ENCODE data around the gene KDM4C. TPM values are rescaled to one million over a fixed set of nuclear protein-coding genes. Genes with fewer than 3 reads are reported as not detected.
"Not testable (repeated sequence)": the region's sequence is repeated elsewhere in the genome, so short reads cannot be mapped to it uniquely, and the experiment has no call there.

The KDM4C gene
- polyA plus RNA-seq, 1 donor = 12.0 TPM

DNA sequence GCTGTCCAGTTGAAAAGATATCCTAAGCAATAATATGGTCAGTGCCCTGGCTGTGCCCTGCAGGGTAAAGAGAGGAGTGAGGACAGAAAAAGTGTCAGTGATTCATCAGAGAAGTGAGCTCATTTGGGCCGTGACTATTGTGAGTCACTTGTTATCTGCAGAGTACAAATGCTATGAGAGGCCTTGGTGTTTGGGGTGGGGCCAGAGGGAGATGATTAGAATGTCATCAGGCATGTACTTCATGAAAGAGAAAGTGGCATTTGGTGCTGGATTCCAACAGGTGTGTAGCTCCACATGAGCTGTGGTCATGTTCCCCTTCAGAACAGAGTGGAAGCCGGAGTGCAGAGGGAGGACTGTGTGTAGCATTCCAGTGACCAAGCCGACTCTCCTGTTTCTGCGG lies 174.1 kb downstream of the KDM4C start:
- DNase-seq (ENCODE audit: low read depth) = no peak

GRCh38 chr9:6936103-6936502 lies 178.3 kb downstream of the KDM4C start:
- DNase-seq (ENCODE audit: low read depth) = no peak

GRCh38 chr9:6937209-6937608 lies 179.4 kb downstream of the KDM4C start:
- DNase-seq (ENCODE audit: low read depth) = no peak

DNA sequence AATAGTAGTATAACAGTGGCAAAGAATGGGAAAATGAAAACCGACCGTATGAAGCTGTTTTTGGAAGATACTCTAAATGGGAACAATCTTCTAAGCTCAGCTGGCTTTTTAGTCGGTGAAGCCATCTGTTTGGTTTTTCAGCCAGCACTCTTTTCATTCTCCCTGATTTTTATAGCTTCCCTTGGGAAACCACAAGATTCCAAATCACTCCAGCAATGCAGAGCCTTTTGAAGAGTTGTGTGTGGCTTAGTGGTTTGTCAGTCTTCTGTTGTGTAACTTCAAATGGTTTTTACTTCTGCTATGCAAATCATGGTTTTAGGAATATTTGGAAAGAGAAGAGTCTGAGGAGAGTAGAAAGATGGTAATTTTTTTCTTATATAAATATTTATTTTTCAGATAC lies 180.7 kb downstream of the KDM4C start:
- DNase-seq (ENCODE audit: low read depth) = peak; percentile 39

DNA sequence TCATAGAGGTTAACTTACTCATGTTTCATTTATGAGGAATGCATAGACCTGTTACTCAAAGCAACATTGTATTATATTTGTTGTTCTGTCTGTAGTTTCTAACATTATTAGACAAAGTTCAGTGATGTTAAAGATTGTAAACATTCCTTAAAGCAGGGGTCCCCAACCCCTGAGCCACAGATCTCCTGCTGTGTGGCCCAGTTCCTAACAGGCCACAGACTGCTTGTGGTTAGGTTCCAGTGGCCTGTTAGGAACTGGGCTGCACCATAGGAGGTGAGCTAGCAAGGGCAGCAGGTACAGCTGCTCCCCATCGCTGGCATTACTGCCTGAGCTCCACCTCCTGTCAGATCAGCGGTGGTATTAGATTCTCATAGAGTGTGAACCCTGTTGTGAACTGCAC lies 181.1 kb downstream of the KDM4C start:
- DNase-seq (ENCODE audit: low read depth) = no peak

DNA sequence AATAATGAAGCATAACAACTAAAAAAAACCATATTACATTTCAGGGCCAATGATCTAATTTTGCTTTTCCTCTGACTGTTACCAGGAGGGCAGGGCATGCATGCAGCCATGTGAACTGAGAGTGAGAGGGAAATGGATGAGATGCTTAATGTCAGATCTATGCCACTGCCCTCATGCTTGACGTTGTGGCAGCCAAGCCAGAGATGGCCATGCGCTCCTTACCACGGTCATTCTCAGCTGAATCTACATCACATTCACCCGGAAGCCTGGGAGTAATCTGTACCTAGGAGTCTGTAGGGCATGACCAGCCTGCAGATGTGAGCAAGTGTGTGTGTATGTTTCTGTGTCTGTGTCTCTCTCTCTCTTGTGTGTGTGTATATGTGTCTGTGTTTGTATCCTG lies 183.7 kb downstream of the KDM4C start:
- DNase-seq (ENCODE audit: low read depth) = no peak

DNA sequence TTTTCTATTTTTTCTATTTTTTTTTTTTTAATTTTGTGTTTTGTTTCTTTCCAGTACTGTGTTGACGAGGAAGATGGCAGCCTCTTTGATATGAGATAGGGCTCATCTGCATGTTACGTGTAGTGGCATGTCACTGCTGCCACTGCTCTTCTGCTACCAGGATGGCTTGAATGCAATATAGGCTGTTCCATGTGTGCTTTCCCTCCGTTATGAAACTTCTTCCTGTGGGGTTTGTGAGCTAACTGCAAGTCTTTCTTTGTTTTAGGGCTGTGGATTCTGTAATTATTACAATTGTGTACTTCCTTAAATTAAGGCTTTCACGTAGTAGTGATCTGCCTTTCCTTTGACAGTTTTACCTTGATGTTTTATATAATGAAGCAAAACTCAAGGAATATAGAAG lies 184.6 kb downstream of the KDM4C start:
- no peak for DNase-seq (ENCODE audit: low read depth)

- DNase-seq (ENCODE audit: low read depth) = no peak
Observed at GRCh38 chr9:6943293-6943692, 185.5 kb downstream of the KDM4C start.

DNA sequence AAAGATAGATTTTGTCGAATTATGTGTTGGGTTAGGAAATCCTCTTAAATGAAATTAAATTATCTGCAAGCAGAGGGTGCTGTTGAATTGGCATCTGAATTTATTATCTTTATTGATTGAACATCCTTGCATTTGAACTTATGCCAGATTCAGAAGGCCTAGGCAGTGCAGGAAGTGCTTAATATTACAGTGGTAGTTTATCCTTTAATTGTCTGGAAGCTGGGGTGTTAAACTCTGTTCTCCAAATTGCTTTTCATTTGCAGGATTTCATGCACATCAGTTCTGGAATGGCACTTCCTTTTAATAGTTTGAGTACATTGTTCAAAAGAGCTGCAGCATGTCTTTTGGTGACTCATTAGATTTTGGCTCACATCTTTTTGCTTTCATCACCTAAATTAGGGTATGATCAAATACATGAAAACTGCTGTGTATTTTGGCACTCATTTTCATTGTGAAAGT lies 186.3 kb downstream of the KDM4C start:
- DNase-seq (ENCODE audit: low read depth) = no peak

DNA sequence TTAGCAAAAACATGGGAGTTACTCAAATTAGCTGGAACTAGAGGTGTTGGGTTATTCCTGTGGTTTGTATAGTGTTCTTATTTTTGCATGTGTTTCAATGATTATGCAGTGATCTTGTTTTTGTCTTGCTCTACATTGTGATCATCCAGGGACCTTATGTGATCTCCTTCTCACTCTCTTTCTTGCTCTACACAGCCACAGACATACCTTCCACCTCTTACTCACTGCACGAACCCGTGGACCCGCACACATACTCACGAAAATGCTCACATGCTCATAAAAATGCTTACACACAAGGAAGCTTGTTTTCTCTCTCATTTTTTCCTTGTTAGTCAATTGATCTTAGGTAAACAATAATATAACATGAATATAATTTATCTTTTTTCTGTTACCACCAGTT lies 187.1 kb downstream of the KDM4C start:
- DNase-seq (ENCODE audit: low read depth) = no peak

DNA sequence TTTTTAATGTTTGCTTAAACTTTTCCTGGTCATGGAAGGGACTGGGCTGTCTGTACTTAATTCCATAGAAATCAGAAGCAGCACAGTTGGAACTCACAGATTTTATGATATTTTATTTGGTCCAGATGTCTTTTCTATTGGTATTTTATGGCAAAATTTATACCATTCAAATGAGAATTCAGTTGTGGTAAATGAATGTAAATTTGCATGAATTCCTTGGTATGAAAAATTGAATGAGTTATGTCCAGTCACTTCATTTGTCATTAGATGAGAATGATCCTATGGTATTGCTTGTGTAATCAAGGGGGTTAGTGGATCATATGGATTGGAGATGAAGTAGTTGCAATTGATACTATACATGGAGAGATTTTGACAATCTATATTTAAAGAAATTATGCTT lies 188.0 kb downstream of the KDM4C start:
- no peak for DNase-seq (ENCODE audit: low read depth)

DNA sequence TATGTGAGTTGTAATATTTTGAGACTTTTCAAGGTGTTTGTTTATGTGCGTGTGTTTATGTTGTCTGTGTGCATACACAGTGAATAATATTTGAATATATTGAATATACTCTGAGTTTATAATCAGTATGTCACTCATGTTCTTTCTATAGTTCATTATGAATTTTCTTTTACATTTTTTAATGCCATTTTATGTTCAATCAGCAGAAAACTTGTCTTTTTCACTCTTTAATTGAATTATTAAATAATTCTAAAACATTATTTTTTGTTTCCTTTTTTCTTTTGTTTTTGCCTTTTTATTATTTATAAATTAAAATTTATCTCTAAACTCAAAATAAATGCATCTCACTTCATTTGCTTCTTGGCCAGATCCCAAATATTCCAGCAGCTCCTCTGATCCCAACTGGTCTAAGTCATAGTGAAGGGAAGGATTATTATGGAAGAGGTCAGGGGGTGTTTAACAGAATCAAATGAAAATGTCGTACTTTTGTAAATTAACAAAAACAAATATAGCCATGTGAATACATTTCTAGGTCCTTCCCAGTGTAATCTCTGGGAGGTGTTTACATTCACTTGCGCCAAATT lies 188.9 kb downstream of the KDM4C start:
- no peak for DNase-seq (ENCODE audit: low read depth)

DNA sequence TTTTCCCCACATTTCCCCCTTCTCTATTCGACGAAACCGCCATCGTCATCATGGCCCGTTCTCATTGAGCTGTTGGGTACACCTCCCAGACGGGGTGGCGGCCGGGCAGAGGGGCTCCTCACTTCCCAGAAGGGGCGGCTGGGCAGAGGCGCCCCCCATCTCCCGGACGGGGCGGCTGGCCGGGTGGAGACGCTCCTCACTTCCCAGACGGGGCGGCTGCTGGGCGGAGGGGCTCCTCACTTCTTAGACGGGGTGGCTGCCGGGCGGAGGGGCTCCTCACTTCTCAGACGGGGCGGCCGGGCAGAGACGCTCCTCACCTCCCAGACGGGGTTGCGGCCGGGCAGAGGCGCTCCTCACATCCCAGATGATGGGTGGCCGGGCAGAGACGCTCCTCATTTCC lies 191.1 kb downstream of the KDM4C start:
- not testable (repeated sequence) for DNase-seq (ENCODE audit: low read depth)

DNA sequence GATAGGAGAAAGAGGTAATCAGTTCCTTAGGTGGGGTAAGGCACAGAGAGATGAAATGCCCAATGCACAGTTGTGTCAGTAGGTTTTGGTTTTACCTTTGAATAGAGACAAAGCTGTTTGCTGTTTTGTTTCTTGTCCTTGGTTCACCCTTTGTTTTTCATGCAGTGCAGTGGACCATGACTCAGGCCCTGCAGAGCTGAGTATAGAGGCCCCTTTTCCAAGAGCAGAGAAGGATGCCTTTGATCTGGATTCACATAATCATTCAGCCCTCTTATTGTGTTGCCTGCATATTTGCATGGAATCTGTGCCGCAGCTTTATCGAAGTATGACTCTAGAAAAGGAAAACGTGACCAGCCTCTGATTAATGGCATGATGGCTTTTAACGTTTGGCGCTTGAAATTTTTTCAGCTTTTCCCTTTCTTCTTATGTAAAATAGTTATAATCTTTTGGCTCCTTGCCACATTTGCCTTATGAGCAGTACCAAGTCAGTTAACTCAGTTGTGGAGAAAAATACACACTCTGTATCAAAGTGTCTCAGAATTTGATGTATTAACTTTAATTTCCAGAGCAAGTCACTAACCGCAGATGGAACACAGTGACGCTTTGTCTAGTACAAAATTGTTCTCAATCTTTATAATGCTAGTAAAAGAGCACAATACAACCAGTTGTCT lies 197.6 kb downstream of the KDM4C start:
- DNase-seq (ENCODE audit: low read depth) = no peak

DNA sequence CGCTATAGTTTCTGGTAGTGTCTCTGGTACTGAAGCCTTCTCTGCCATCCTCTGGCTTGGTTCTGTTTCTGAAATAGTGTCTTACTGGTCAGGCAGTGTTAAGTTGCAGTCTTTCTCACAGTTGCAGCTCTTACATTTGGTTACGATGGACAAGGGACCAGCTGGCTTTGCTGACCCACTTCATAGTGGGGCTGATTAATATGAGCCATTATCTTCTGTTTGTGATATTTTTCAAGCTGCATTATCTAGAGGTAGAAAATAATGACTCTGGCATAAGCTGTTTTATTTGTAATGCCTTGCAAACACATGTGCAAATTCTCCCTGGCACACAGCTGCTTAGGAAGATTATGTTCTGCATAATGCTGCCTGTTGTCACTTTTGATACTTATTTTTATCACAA lies 199.1 kb downstream of the KDM4C start:
- DNase-seq (ENCODE audit: low read depth) = no peak

DNA sequence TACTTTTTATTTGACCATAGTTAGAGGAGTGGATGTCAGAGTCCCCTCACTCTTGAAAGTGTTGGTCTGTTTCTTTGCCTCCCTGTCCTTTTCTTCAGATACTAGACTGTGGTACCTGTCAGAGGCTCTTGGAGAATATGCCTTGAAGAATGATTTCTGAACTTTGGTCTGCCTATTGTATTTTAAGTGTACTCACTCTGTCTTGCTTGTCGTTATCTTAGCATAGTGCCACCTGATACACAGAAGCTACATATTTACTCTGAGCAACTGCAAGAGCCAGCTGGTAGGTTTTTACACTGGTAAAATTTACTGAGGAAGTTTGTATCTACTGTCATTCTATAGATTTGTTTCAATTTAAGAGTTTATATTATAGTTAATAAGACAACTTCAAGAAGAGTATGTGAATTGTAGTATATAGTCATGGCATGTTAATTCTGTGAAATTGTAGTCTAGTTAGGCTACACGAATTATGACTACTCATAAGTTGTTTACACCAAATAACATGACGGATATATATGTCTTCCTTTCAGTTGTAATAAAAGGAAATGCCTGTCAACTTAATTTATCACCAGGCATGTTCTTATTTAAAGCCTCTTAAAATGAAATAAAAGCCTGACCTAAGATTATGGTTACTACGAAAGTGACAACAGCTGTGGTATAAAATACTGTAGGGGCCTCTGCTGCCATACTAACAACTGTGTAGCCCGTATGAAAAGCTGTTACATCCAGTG lies 201.7 kb downstream of the KDM4C start:
- DNase-seq (ENCODE audit: low read depth) = no peak

DNA sequence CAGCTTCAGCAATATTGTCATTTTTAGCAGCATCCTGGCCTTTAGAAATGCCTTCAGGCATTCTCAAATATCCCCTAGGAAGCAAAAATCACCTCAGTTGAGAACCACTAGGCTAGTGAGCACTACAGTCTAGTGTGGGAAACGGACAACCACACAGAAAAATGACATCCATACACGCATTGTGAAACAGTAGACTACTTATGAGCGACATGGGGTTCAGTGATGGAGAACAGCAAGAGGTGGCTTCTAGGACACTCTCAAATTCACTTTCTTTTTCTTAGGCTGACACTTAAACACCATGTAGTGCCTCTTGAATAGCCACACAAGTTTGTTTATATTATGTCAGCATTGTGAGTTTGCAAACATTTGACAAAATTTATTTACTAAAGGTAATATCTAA lies 203.0 kb downstream of the KDM4C start:
- DNase-seq (ENCODE audit: low read depth) = no peak

- no peak for DNase-seq (ENCODE audit: low read depth)
Observed at GRCh38 chr9:6961845-6962522, 204.2 kb downstream of the KDM4C start.

- no peak for DNase-seq (ENCODE audit: low read depth)
Observed at GRCh38 chr9:6965566-6965965, 207.8 kb downstream of the KDM4C start.

GRCh38 chr9:6968271-6968670 lies 210.5 kb downstream of the KDM4C start:
- DNase-seq (ENCODE audit: low read depth) = no peak

GRCh38 chr9:6969805-6970204 lies 212.0 kb downstream of the KDM4C start:
- DNase-seq (ENCODE audit: low read depth) = no peak

- DNase-seq (ENCODE audit: low read depth) = no peak
Observed at GRCh38 chr9:6973089-6973488, 215.3 kb downstream of the KDM4C start.

GRCh38 chr9:6973762-6974161 lies 216.0 kb downstream of the KDM4C start:
- no peak for DNase-seq (ENCODE audit: low read depth)
